GM23338 (cell line): ENCODE measurements around the gene LPP. TPM values are rescaled to one million over a fixed set of nuclear protein-coding genes. Genes with fewer than 3 reads are reported as not detected.

Experiments
- ATAC-seq: fragments of 200-7000 bp; cut with Tn5 transposase; 3 replicates; pipeline ENCODE4 v1.9.1; 2020
- DNase-seq: peaks from one replicate; pipeline ENCODE4 v3.0.0-alpha.2; 2015; ENCODE audit warnings: low spot score
- H2AFZ ChIP-seq: fragments of 200-600 bp; sonication (generic); 2 replicates; pipeline ENCODE4 v1.8.0; 2016; ENCODE audit warnings: antibody characterized with exemption, mild to moderate bottlenecking, moderate library complexity
- H3F3A ChIP-seq: fragments of 200-600 bp; sonication (generic); replicated peaks from 2 replicates; pipeline ENCODE4 v1.8.0; 2017; ENCODE audit warnings: antibody characterized with exemption, mixed run types, low read depth
- H3K27ac ChIP-seq: fragments of 200-600 bp; sonication (generic); 2 replicates; pipeline ENCODE4 v1.6.1; 2016; ENCODE audit warnings: low read depth
- H3K27me3 ChIP-seq: fragments of 200-600 bp; sonication (generic); 2 replicates; pipeline ENCODE4 v1.8.0; 2016; ENCODE audit warnings: mild to moderate bottlenecking, mixed run types, moderate library complexity; ENCODE audit not compliant: insufficient read depth
- H3K36me3 ChIP-seq: fragments of 200-600 bp; sonication (generic); 2 replicates; pipeline ENCODE4 v1.8.0; 2016; ENCODE audit warnings: mild to moderate bottlenecking; ENCODE audit not compliant: insufficient read depth
- H3K4me1 ChIP-seq: fragments of 200-600 bp; sonication (generic); 2 replicates; pipeline ENCODE4 v1.8.0; 2016; ENCODE audit warnings: mild to moderate bottlenecking, moderate library complexity; ENCODE audit not compliant: insufficient read depth
- H3K4me2 ChIP-seq: fragments of 200-600 bp; sonication (generic); 2 replicates; pipeline ENCODE4 v1.7.1; 2017; ENCODE audit warnings: mixed run types
- H3K4me3 ChIP-seq: fragments of 200-600 bp; sonication (generic); 2 replicates; pipeline ENCODE4 v1.6.1; 2016; ENCODE audit warnings: mixed run types
- H3K79me2 ChIP-seq: fragments of 200-600 bp; sonication (generic); replicated peaks from 2 replicates; pipeline ENCODE4 v1.8.0; 2017; ENCODE audit warnings: mild to moderate bottlenecking; ENCODE audit not compliant: insufficient read depth
- H3K9me2 ChIP-seq: fragments of 200-600 bp; sonication (generic); 2 replicates; pipeline ENCODE4 v1.8.0; 2017; ENCODE audit not compliant: insufficient read depth
- H4K20me1 ChIP-seq: fragments of 200-600 bp; sonication (generic); replicated peaks from 2 replicates; pipeline ENCODE4 v1.8.0; 2017; ENCODE audit warnings: mild to moderate bottlenecking; ENCODE audit not compliant: insufficient read depth
- H3K27ac Mint-ChIP-seq: 2 replicates; pipeline ENCODE4 v1.8.0; 2020; ENCODE audit warnings: inconsistent platforms, mild to moderate bottlenecking, moderate library complexity, mixed read lengths
- H3K27me3 Mint-ChIP-seq: 3 replicates; pipeline ENCODE4 v1.8.0; 2022; ENCODE audit warnings: low read depth, mild to moderate bottlenecking, moderate library complexity, mixed read lengths, inconsistent platforms; ENCODE audit not compliant: insufficient read depth, poor library complexity
- H3K36me3 Mint-ChIP-seq: 3 replicates; pipeline ENCODE4 v1.8.0; 2021; ENCODE audit warnings: low read depth, mild to moderate bottlenecking, inconsistent platforms, moderate library complexity, mixed read lengths
- H3K4me1 Mint-ChIP-seq: 3 replicates; pipeline ENCODE4 v1.8.0; 2020; ENCODE audit warnings: mild to moderate bottlenecking, inconsistent platforms, mixed read lengths
- H3K4me3 Mint-ChIP-seq: 3 replicates; pipeline ENCODE4 v1.8.0; 2021; ENCODE audit warnings: moderate library complexity, mild to moderate bottlenecking, inconsistent platforms, mixed read lengths
- H3K9me3 Mint-ChIP-seq: 3 replicates; pipeline ENCODE4 v1.8.0; 2020; ENCODE audit warnings: moderate library complexity, mild to moderate bottlenecking, inconsistent platforms, mixed read lengths
- CREB1 ChIP-seq: fragments of 250-450 bp; sonication (Bioruptor Pico); IDR thresholded peaks from 2 replicates; pipeline ENCODE4 v1.5.0; 2020; ENCODE audit warnings: low read depth, mild to moderate bottlenecking, moderate library complexity
- JUNB ChIP-seq: IDR thresholded peaks from one replicate; pipeline ENCODE4 v1.6.1; 2016; ENCODE audit warnings: antibody characterized with exemption; ENCODE audit not compliant: unreplicated experiment
- POLR2AphosphoS5 ChIP-seq: IDR thresholded peaks from 2 replicates; pipeline ENCODE4 v1.6.1; 2016; ENCODE audit warnings: antibody characterized with exemption, low read depth
- STAT1 ChIP-seq: IDR thresholded peaks from one replicate; pipeline ENCODE4 v1.6.1; 2016; ENCODE audit warnings: antibody characterized with exemption; ENCODE audit not compliant: unreplicated experiment
- polyA plus RNA-seq: library from polyadenylated mRNA; unstranded; fragments of >200 nt; fragmentation: Nextera tagmentation; extraction: Ambion mirVana; gene quantifications from 2 replicates; pipeline ENCODE4 v1.2.1, GENCODE V29; 2016
- total RNA-seq: library from RNA; depleted of rRNA; stranded (reverse); fragments of >200 nt; shearing (Covaris generic); gene quantifications from 2 replicates; pipeline ENCODE4 v1.2.3, GENCODE V29; 2014
- TF ChIP-seq, protein P1 (sequence below), 2 experiments: fragments of 200-600 bp in 1 of 2; sonication (generic) in 1 of 2; conservative IDR thresholded peaks; 2 replicates each; pipeline versions ENCODE4 v1.5.1 to v1.6.1; 2016 to 2017; ENCODE audit warnings: antibody characterized with exemption in 2 of 2, low read depth in 2 of 2, mild to moderate bottlenecking in 2 of 2, moderate library complexity in 1 of 2
- TF ChIP-seq, protein P2 (sequence below): IDR thresholded peaks from 2 replicates; pipeline ENCODE4 v1.6.1; 2016; ENCODE audit warnings: antibody characterized with exemption
- TF ChIP-seq, protein P3 (sequence below): IDR thresholded peaks from one replicate; pipeline ENCODE4 v1.6.1; 2018; ENCODE audit warnings: antibody characterized with exemption; ENCODE audit not compliant: unreplicated experiment
- TF ChIP-seq, protein P4 (sequence below): fragments of 250-450 bp; sonication (Bioruptor Pico); IDR thresholded peaks from 2 replicates; pipeline ENCODE4 v1.5.0; 2020; ENCODE audit warnings: mild to moderate bottlenecking, moderate library complexity

The LPP gene
- total and polyA plus RNA-seq, 2 experiments from 2014 or later, result 23.0 to 35.2 TPM

DNA sequence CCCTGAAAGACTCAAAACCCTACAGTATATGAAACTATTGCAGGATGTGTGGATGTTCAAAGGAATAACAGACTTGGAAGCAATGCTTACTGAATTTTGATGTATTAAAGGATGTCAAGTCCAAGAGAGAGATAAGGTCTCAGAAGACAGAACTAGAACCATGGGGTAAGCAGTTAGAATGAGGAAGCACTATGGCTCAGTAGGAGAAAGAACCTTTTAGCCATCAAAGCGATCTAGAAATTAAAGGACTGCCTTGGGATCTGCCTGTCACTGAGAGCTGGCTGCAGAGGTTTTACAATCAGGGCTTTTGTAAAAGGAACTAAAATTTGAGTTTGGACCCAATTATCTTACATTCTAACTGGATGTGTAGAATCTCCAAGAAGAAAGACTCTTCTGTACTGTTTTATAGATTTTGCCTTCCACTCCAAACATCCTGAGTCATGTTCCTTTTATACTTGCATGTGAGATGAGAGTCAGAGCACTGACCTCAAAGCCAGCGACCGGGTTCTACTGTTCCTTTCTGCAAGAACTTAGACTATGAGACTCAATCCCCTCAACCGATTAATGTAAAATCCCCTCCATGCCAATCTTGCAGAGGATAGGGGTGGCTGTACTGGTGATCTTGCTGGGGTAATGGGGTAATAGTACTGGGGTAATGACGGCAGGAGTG, 605.5 kb downstream of the LPP start:
- Histone ChIP-seq H3K79me2 (no peaks in the 10 kb centered on the region), H3F3A (no peaks in the 10 kb centered on the region), H3K27me3 (no peaks in the 10 kb centered on the region), H3K36me3 (no peaks in the 10 kb centered on the region), H3K27ac (no peak overlapping the region), H3K4me3 (no peak overlapping the region), H3K4me2 (no peak overlapping the region), H2AFZ (no peak overlapping the region), H3K9me2 (0 out of 2 replicates have a peak, but pooled peaks cover 5% of the 10 kb centered on the region), H3K4me1 (no peaks in the 10 kb centered on the region), H4K20me1 (no peaks in the 10 kb centered on the region)
- Mint-ChIP-seq H3K4me1 (no peaks in the 10 kb centered on the region), H3K36me3 (no peaks in the 10 kb centered on the region), H3K4me3 (no peak overlapping the region), H3K27ac (0 out of 2 replicates have a peak overlapping the region, but pooled peaks have one; percentile 70), H3K9me3 (no peaks in the 10 kb centered on the region; the same call in 2 of the 3 replicates), H3K27me3 (no peaks in the 10 kb centered on the region)
- no peak for ATAC-seq
- TF ChIP-seq STAT1, result no peak
- no peak for DNase-seq

DNA sequence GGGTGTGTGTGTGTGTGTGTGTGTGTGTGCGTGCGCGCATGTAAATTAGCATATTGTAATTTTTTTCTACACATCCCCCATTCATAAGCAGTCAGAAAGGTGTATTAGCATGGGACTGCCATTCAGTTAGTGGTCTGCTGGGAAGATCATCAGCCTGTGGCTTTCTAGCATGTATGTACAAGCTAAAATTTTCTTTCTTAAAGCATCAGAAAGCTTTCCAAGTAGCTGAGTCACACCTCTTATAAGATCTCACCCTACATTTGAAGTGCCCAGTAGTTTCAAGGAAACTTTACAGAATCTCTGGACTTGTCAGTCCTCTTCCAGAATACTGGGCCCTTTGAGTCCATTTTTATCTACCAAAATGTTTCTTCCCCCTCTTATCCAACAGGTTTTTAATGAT, 606.5 kb downstream of the LPP start:
- no peaks in the 10 kb centered on the region for H3K79me2 ChIP-seq
- H3K4me3 Mint-ChIP-seq, result no peak overlapping the region
- no peak for ATAC-seq
- H2AFZ ChIP-seq, result no peak overlapping the region
- no peaks in the 10 kb centered on the region for H3F3A ChIP-seq
- H3K36me3 Mint-ChIP-seq, result no peaks in the 10 kb centered on the region
- no peak overlapping the region for H3K27ac ChIP-seq
- no peaks in the 10 kb centered on the region for H3K36me3 ChIP-seq
- DNase-seq, result no peak
- H3K4me3 ChIP-seq, result no peak overlapping the region
- no peaks in the 10 kb centered on the region for H3K4me1 ChIP-seq
- H3K4me2 ChIP-seq, result no peak overlapping the region
- peak overlapping the region; percentile 70; the same call in 1 of the 2 replicates for H3K27ac Mint-ChIP-seq
- H3K27me3 Mint-ChIP-seq, result no peaks in the 10 kb centered on the region
- H3K27me3 ChIP-seq, result no peaks in the 10 kb centered on the region
- H3K9me2 ChIP-seq, result 0 out of 2 replicates have a peak, but pooled peaks cover 5% of the 10 kb centered on the region
- H3K4me1 Mint-ChIP-seq, result no peaks in the 10 kb centered on the region
- H4K20me1 ChIP-seq, result no peaks in the 10 kb centered on the region
- no peaks in the 10 kb centered on the region; the same call in 2 of the 3 replicates for H3K9me3 Mint-ChIP-seq
- TF ChIP-seq, protein P1, sequence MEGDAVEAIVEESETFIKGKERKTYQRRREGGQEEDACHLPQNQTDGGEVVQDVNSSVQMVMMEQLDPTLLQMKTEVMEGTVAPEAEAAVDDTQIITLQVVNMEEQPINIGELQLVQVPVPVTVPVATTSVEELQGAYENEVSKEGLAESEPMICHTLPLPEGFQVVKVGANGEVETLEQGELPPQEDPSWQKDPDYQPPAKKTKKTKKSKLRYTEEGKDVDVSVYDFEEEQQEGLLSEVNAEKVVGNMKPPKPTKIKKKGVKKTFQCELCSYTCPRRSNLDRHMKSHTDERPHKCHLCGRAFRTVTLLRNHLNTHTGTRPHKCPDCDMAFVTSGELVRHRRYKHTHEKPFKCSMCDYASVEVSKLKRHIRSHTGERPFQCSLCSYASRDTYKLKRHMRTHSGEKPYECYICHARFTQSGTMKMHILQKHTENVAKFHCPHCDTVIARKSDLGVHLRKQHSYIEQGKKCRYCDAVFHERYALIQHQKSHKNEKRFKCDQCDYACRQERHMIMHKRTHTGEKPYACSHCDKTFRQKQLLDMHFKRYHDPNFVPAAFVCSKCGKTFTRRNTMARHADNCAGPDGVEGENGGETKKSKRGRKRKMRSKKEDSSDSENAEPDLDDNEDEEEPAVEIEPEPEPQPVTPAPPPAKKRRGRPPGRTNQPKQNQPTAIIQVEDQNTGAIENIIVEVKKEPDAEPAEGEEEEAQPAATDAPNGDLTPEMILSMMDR (conservative IDR thresholded peaks at IDR 0.05; ENCODE audit: low read depth in 2 of 2), result no peak
- TF ChIP-seq JUNB, result no peak
- TF ChIP-seq CREB1 (CRISPR knock-in tag), result no peak
- TF ChIP-seq POLR2AphosphoS5, result no peak
- TF ChIP-seq, protein P2, sequence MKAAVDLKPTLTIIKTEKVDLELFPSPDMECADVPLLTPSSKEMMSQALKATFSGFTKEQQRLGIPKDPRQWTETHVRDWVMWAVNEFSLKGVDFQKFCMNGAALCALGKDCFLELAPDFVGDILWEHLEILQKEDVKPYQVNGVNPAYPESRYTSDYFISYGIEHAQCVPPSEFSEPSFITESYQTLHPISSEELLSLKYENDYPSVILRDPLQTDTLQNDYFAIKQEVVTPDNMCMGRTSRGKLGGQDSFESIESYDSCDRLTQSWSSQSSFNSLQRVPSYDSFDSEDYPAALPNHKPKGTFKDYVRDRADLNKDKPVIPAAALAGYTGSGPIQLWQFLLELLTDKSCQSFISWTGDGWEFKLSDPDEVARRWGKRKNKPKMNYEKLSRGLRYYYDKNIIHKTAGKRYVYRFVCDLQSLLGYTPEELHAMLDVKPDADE, result no peak
- TF ChIP-seq, protein P3, sequence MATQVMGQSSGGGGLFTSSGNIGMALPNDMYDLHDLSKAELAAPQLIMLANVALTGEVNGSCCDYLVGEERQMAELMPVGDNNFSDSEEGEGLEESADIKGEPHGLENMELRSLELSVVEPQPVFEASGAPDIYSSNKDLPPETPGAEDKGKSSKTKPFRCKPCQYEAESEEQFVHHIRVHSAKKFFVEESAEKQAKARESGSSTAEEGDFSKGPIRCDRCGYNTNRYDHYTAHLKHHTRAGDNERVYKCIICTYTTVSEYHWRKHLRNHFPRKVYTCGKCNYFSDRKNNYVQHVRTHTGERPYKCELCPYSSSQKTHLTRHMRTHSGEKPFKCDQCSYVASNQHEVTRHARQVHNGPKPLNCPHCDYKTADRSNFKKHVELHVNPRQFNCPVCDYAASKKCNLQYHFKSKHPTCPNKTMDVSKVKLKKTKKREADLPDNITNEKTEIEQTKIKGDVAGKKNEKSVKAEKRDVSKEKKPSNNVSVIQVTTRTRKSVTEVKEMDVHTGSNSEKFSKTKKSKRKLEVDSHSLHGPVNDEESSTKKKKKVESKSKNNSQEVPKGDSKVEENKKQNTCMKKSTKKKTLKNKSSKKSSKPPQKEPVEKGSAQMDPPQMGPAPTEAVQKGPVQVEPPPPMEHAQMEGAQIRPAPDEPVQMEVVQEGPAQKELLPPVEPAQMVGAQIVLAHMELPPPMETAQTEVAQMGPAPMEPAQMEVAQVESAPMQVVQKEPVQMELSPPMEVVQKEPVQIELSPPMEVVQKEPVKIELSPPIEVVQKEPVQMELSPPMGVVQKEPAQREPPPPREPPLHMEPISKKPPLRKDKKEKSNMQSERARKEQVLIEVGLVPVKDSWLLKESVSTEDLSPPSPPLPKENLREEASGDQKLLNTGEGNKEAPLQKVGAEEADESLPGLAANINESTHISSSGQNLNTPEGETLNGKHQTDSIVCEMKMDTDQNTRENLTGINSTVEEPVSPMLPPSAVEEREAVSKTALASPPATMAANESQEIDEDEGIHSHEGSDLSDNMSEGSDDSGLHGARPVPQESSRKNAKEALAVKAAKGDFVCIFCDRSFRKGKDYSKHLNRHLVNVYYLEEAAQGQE, result no peak
- TF ChIP-seq, protein P4, sequence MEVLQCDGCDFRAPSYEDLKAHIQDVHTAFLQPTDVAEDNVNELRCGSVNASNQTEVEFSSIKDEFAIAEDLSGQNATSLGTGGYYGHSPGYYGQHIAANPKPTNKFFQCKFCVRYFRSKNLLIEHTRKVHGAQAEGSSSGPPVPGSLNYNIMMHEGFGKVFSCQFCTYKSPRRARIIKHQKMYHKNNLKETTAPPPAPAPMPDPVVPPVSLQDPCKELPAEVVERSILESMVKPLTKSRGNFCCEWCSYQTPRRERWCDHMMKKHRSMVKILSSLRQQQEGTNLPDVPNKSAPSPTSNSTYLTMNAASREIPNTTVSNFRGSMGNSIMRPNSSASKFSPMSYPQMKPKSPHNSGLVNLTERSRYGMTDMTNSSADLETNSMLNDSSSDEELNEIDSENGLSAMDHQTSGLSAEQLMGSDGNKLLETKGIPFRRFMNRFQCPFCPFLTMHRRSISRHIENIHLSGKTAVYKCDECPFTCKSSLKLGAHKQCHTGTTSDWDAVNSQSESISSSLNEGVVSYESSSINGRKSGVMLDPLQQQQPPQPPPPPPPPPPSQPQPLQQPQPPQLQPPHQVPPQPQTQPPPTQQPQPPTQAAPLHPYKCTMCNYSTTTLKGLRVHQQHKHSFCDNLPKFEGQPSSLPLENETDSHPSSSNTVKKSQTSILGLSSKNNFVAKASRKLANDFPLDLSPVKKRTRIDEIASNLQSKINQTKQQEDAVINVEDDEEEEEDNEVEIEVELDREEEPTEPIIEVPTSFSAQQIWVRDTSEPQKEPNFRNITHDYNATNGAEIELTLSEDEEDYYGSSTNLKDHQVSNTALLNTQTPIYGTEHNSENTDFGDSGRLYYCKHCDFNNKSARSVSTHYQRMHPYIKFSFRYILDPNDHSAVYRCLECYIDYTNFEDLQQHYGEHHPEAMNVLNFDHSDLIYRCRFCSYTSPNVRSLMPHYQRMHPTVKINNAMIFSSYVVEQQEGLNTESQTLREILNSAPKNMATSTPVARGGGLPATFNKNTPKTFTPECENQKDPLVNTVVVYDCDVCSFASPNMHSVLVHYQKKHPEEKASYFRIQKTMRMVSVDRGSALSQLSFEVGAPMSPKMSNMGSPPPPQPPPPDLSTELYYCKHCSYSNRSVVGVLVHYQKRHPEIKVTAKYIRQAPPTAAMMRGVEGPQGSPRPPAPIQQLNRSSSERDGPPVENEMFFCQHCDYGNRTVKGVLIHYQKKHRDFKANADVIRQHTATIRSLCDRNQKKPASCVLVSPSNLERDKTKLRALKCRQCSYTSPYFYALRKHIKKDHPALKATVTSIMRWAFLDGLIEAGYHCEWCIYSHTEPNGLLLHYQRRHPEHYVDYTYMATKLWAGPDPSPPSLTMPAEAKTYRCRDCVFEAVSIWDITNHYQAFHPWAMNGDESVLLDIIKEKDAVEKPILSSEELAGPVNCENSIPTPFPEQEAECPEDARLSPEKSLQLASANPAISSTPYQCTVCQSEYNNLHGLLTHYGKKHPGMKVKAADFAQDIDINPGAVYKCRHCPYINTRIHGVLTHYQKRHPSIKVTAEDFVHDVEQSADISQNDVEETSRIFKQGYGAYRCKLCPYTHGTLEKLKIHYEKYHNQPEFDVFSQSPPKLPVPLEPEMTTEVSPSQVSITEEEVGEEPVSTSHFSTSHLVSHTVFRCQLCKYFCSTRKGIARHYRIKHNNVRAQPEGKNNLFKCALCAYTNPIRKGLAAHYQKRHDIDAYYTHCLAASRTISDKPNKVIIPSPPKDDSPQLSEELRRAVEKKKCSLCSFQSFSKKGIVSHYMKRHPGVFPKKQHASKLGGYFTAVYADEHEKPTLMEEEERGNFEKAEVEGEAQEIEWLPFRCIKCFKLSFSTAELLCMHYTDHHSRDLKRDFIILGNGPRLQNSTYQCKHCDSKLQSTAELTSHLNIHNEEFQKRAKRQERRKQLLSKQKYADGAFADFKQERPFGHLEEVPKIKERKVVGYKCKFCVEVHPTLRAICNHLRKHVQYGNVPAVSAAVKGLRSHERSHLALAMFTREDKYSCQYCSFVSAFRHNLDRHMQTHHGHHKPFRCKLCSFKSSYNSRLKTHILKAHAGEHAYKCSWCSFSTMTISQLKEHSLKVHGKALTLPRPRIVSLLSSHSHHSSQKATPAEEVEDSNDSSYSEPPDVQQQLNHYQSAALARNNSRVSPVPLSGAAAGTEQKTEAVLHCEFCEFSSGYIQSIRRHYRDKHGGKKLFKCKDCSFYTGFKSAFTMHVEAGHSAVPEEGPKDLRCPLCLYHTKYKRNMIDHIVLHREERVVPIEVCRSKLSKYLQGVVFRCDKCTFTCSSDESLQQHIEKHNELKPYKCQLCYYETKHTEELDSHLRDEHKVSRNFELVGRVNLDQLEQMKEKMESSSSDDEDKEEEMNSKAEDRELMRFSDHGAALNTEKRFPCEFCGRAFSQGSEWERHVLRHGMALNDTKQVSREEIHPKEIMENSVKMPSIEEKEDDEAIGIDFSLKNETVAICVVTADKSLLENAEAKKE (CRISPR knock-in tag), result no peak
